HepG2 (cell line): Measurements from ENCODE around the gene MMP25. TPM values are rescaled to one million over a fixed set of nuclear protein-coding genes. Genes with fewer than 3 reads are reported as not detected.
A peak's percentile ranks its signal among the peaks of the same experiment; 100 is the strongest.

Experiments used
- ATAC-seq: fragments of 200-7000 bp; cut with Tn5 transposase; 3 replicates; pipeline ENCODE4 v1.9.1; 2020; ENCODE audit warnings: mild to moderate bottlenecking, moderate library complexity
- BruUV-seq: library from RNA; stranded (reverse); fragments of 400-500 nt; replicated peaks from 2 replicates; lab custom pipeline; 2021; lab: Mats Ljungman, UMichigan
- CTCF ChIA-PET: fragments of 300-600 bp; formaldehyde crosslinking; extraction: SDS; loops from one replicate; lab custom pipeline; 2021; ENCODE audit warnings: low total read pairs, inconsistent platforms, low intra/inter-chr PET ratio; lab: Yijun Ruan, JAX
- POLR2A ChIA-PET: fragments of 350-600 bp; sonication (Branson Sonifier 250); formaldehyde crosslinking; loops from one replicate; lab custom pipeline; 2020; ENCODE audit warnings: antibody characterized with exemption, inconsistent platforms; lab: Yijun Ruan, JAX
- DNase-seq: peaks from one replicate; pipeline ENCODE4 v3.0.0-alpha.2; 2015; ENCODE audit warnings: low spot score
- FAIRE-seq: peaks from 3 replicates; lab custom pipeline; 2011; peaks lifted over from hg19 to GRCh38; lab: Jason Lieb, UNC
- H2AFZ ChIP-seq: one replicate; pipeline ENCODE4 v1.6.1; 2011; ENCODE audit warnings: low read length, inconsistent platforms
- H3K27ac ChIP-seq: fragments of 300-600 bp; 3 replicates; pipeline ENCODE4 v1.8.0; 2011; ENCODE audit warnings: mixed run types, mild to moderate bottlenecking, mixed read lengths, low read length, inconsistent platforms; ENCODE audit not compliant: insufficient read depth; ENCODE audit errors: extremely low read length
- H3K27me3 ChIP-seq, 2 experiments: fragments of 200-600 bp in 1 of 2; 2 replicates in 1 of 2; 3 replicates in 1 of 2; pipeline versions ENCODE4 v1.6.0 to v1.8.0; 2011; ENCODE audit warnings: low read length in 2 of 2, mild to moderate bottlenecking in 2 of 2, moderate library complexity in 2 of 2, inconsistent platforms in 1 of 2; ENCODE audit not compliant: insufficient read depth in 2 of 2, control insufficient read depth in 1 of 2
- H3K36me3 ChIP-seq, 2 experiments: fragments of 200-600 bp in 1 of 2; replicated peaks in 1 of 2; 2 replicates in 1 of 2; 3 replicates in 1 of 2; pipeline versions ENCODE4 v1.5.1 to v1.8.0; 2011; ENCODE audit warnings: low read length in 2 of 2, inconsistent platforms in 1 of 2; ENCODE audit not compliant: insufficient read depth in 2 of 2, control insufficient read depth in 1 of 2
- H3K4me1 ChIP-seq: 2 replicates; pipeline ENCODE4 v1.5.1; 2012; ENCODE audit warnings: low read length, inconsistent platforms; ENCODE audit not compliant: insufficient read depth
- H3K4me2 ChIP-seq: 2 replicates; pipeline ENCODE4 v1.6.0; 2011; ENCODE audit warnings: low read depth, low read length, inconsistent platforms
- H3K4me3 ChIP-seq, 3 experiments: fragments of 200-600 bp in 1 of 3; sonication (generic), shearing (Covaris generic) in 1 of 3; replicated peaks in 1 of 3; 2 replicates each; pipeline ENCODE4 v1.5.1; 2011 to 2016; ENCODE audit warnings: low read length in 3 of 3, inconsistent platforms in 2 of 3, low read depth in 2 of 3, mild to moderate bottlenecking in 2 of 3, control low read depth in 1 of 3, mixed read lengths in 1 of 3; ENCODE audit not compliant: insufficient read depth in 1 of 3
- H3K79me2 ChIP-seq: one replicate; pipeline ENCODE4 v1.6.1; 2011; ENCODE audit warnings: low read length, inconsistent platforms; ENCODE audit not compliant: insufficient read depth
- H3K9ac ChIP-seq: 2 replicates; pipeline ENCODE4 v1.6.0; 2011; ENCODE audit warnings: mild to moderate bottlenecking, low read depth, low read length, inconsistent platforms; ENCODE audit not compliant: insufficient read depth
- H3K9me3 ChIP-seq: 2 replicates; pipeline ENCODE4 v1.5.1; 2012; ENCODE audit warnings: mild to moderate bottlenecking, low read length
- H4K20me1 ChIP-seq: 2 replicates; pipeline ENCODE4 v1.6.0; 2011; ENCODE audit warnings: inconsistent platforms, mild to moderate bottlenecking, low read length, moderate library complexity; ENCODE audit not compliant: insufficient read depth
- HNRNPL ChIP-seq: fragments of 200-400 bp; formaldehyde crosslinking; IDR thresholded peaks from 2 replicates; pipeline ENCODE4 v1.6.1; 2017; ENCODE audit warnings: mild to moderate bottlenecking, low read depth, low read length
- ISL2 ChIP-seq: sonication (generic); formaldehyde crosslinking; IDR thresholded peaks from 2 replicates; pipeline ENCODE4 v1.5.0; 2020; ENCODE audit warnings: missing genetic modification reagents
- NFYC ChIP-seq: IDR thresholded peaks from 2 replicates; pipeline ENCODE4 v1.6.1; 2016; ENCODE audit warnings: missing genetic modification reagents, missing compliant biosample characterization
- ZBTB3 ChIP-seq: sonication (generic); formaldehyde crosslinking; IDR thresholded peaks from 2 replicates; pipeline ENCODE4 v1.4.0; 2020; ENCODE audit warnings: low read depth, mild to moderate bottlenecking, moderate library complexity, missing genetic modification reagents, borderline replicate concordance
- ZMAT3 ChIP-seq: sonication (generic); formaldehyde crosslinking; conservative IDR thresholded peaks from 2 replicates; pipeline ENCODE4 v1.7.0; 2021; ENCODE audit warnings: missing genetic modification reagents
- WGBS: methylation state at CpG from one replicate; pipeline ENCODE4 v1.1.6; 2017; ENCODE audit warnings: low lambda C conversion rate; 5-methylcytosine and 5-hydroxymethylcytosine counted together
- in situ Hi-C: cut with HindIII; loops from 2 replicates; pipeline ENCODE4 v1.10.0; 2017; ENCODE audit warnings: low pct_unique_long_range_greater_than_20kb; ENCODE audit not compliant: extremely low pct_ligation_motif_present
- intact Hi-C: fragments of 100-400 bp; cut with micrococcal nuclease; formaldehyde crosslinking; loops from one replicate; pipeline ENCODE4 v1.10.0; 2022; ENCODE audit not compliant: unreplicated experiment
- polyA plus RNA-seq, 8 experiments: library from polyadenylated mRNA; depleted of rRNA in 3 of 8; stranded (reverse) in 7 of 8; unstranded in 1 of 8; fragments of >200 nt; fragmentation: Illumina TruSeq in 4 of 8; extraction: Trizol in 4 of 8; gene quantifications; 2 replicates each; pipeline versions ENCODE4 v1.2.1 to v1.2.3, GENCODE V29; 2011 to 2016; ENCODE audit warnings: low read depth in 4 of 8, missing spikeins in 1 of 8, mixed read lengths in 1 of 8; ENCODE audit not compliant: insufficient read depth in 1 of 8
- total RNA-seq, 5 experiments: library from RNA; depleted of rRNA; stranded (reverse); fragments of >200 nt; fragmentation: Illumina TruSeq; extraction: Trizol; gene quantifications; 2 replicates each; pipeline ENCODE4 v1.2.3, GENCODE V29; 2016; ENCODE audit warnings: low read depth in 1 of 5
- TF ChIP-seq, protein P1 (sequence below): sonication (generic); formaldehyde crosslinking; IDR thresholded peaks from 2 replicates; pipeline ENCODE4 v1.8.1; 2023; ENCODE audit warnings: mild to moderate bottlenecking, missing genetic modification reagents

Gene MMP25
- total and polyA plus RNA-seq, 2 of the 13 experiments (the other 11 are each of a cell fraction or from before 2014, with no cell fraction given): 0.04 to 0.08 TPM

DNA sequence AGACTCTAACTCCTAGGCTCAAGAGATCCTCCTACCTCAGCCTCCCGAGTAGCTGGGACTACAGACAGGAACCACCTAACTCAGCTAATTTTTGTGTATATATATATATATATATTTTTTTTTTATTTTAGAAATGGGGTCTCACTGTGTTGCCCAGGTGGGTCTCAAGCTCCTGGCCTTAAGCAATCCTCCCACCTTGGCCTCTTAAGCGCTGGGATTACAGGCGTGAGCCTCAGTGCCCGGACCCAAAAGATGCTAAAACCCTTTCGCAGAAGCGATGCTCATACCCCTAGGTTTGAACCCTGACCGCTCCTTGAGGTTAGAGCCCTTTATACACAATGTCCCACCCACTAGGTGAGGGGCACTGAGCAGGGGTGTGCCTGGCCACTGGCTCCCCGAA lies 35.9 kb upstream of the MMP25 start:
- intact Hi-C loops (no loop called here), in situ Hi-C loops (no loop called here)
- 69% methylated on average over 7 of the region's 8 CpGs for WGBS
- no peak overlapping the region for H3K27ac ChIP-seq
- ATAC-seq (no peak), DNase-seq (no peak), FAIRE-seq (no peak)
- ChIA-PET POLR2A (interaction anchor here (0.8 to 14.2 kb wide), 6 partner anchors 12 to 124 kb away, joined by 3 to 750 read pairs (median 4); partner anchors contain the start of genes CLDN6, HCFC1R1, THOC6 and TNFRSF12A), CTCF (no interaction called here)
- no peak overlapping the region for H3K9ac ChIP-seq
- no peak overlapping the region for H2AFZ ChIP-seq
- no peak overlapping the region for H3K4me3 ChIP-seq
- H3K4me1 ChIP-seq: peaks cover 99% of the 10 kb centered on the region
- no peak for TF ChIP-seq ZBTB3 (CRISPR knock-in tag)
- no peak for TF ChIP-seq ISL2
- TF ChIP-seq, protein P1, sequence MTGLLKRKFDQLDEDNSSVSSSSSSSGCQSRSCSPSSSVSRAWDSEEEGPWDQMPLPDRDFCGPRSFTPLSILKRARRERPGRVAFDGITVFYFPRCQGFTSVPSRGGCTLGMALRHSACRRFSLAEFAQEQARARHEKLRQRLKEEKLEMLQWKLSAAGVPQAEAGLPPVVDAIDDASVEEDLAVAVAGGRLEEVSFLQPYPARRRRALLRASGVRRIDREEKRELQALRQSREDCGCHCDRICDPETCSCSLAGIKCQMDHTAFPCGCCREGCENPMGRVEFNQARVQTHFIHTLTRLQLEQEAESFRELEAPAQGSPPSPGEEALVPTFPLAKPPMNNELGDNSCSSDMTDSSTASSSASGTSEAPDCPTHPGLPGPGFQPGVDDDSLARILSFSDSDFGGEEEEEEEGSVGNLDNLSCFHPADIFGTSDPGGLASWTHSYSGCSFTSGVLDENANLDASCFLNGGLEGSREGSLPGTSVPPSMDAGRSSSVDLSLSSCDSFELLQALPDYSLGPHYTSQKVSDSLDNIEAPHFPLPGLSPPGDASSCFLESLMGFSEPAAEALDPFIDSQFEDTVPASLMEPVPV (CRISPR knock-in tag): no peak
- TF ChIP-seq ZMAT3 (CRISPR knock-in tag): no peak
- TF ChIP-seq NFYC (CRISPR knock-in tag): no peak
- no peaks in the 10 kb centered on the region for H3K36me3 ChIP-seq
- H3K27me3 ChIP-seq: peaks cover 7 to 22% of the 10 kb centered on the region in 2 experiments; a peak in 4 of 5 replicates
- H3K9me3 ChIP-seq: no peaks in the 10 kb centered on the region
- no peaks in the 10 kb centered on the region for H4K20me1 ChIP-seq
- no TSS peak for BruUV-seq
- no peaks in the 10 kb centered on the region for H3K79me2 ChIP-seq
- peak overlapping the region; percentile 88 for H3K4me2 ChIP-seq

DNA sequence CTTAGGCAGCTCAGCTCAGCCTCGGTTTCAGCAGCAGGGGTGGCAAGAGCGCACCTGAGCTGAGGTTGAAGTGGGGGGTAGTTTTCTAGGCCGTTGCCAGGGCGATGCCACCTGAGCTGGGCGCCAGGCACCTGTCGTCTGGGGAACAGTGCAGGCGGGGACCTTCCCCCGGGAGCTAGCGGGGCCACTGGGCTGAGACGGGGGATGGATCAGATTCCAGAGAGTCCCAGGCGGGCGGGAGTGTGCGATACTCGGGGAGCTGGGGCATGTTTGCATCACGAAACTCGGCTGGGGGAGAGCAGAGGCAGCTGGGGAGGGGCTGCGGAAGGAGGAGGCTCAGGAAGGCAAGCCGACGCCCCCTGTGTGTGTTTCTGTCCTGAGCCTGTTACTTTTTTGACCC lies 34.1 kb upstream of the MMP25 start:
- H3K27ac ChIP-seq: no peak overlapping the region
- ATAC-seq (no peak), FAIRE-seq (no peak), DNase-seq (no peak)
- CTCF ChIA-PET: no interaction called here
- intact Hi-C loops (no loop called here), in situ Hi-C loops (no loop called here)
- no peaks in the 10 kb centered on the region for H4K20me1 ChIP-seq
- no TSS peak for BruUV-seq
- no peaks in the 10 kb centered on the region for H3K9me3 ChIP-seq
- WGBS: 11% methylated on average over 16 of the region's 19 CpGs
- H3K36me3 ChIP-seq: no peaks in the 10 kb centered on the region
- peaks cover 7 to 22% of the 10 kb centered on the region in 2 experiments; a peak in 4 of 5 replicates for H3K27me3 ChIP-seq
- H2AFZ ChIP-seq: no peak overlapping the region
- H3K4me1 ChIP-seq: peaks cover 98% of the 10 kb centered on the region
- no peak overlapping the region for H3K9ac ChIP-seq
- no peaks in the 10 kb centered on the region for H3K79me2 ChIP-seq
- peak overlapping the region; percentile 55 for H3K4me2 ChIP-seq
- H3K4me3 ChIP-seq: peak overlapping the region; percentile 16 to 40 (median 29); a peak in 3 of 6 replicates
- POLR2A ChIA-PET: interaction anchor here (0.8 to 14.2 kb wide), 2 partner anchors 9 to 11 kb away, joined by 3 to 750 read pairs; partner anchors contain the start of genes CLDN6, HCFC1R1, THOC6 and TNFRSF12A
- TF ChIP-seq HNRNPL: peak; percentile 61; the same call in 1 of the 2 replicates
